Stimulated activated CD8-positive, alpha-beta memory T cell treated with anti-CD3 and anti-CD28 coated beads, Interleukin-7, amount 100 ng/mL, for 1 hour (primary cell): ENCODE measurements around the gene TRMT61A.
"Not testable (repeated sequence)": the region's sequence is repeated elsewhere in the genome, so short reads cannot be mapped to it uniquely, and the experiment has no call there.

ENCODE experiments used
- DNase-seq, 2 donors: peaks; one replicate each; pipeline ENCODE4 v3.0.0-alpha.2; 2020; ENCODE audit warnings: low read depth in 2 of 2

TRMT61A gene

DNA sequence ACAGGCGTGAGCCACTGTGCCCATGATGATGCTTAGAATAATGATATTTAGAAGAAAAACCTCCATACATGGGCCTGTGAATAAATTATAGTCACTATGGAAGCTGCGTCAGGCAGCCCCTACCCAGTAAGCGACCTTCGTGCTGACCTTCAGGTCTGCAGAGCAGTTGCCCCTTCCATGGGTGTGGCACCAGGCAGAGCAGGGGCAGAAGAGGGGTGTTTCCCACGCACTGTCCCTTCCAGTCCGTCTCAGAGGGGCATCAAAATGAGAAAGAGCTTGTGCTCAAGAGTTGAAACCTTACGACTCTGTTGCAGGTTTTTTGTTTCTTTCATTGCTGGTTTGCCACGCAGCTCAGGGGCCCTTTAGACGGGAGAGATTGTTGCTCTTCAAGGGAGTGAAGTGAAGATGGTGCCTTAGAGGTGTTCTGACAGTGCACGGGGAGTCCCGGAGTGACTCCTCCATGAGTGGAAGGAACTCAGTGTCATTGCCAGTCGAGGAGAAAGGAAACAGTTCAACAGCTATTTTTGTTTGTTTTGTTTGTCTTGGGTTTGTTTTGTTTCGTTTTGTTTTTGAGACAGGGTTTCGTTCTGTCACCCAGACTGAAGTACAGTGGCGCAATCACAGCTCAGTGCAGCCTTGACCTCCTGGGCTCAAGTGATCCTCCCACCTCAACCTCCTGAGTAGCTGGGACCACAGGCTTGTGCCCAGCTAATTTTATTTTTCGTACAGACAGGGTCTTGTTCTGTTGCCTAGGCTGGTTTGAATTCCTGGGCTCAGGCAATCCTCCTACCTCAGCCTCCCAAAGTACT, 20.3 kb upstream of the TRMT61A start:
- DNase-seq: no peak

- no peak for DNase-seq
Measured at GRCh38 chr14:103509864-103510723, 18.9 kb upstream of the TRMT61A start.

DNA sequence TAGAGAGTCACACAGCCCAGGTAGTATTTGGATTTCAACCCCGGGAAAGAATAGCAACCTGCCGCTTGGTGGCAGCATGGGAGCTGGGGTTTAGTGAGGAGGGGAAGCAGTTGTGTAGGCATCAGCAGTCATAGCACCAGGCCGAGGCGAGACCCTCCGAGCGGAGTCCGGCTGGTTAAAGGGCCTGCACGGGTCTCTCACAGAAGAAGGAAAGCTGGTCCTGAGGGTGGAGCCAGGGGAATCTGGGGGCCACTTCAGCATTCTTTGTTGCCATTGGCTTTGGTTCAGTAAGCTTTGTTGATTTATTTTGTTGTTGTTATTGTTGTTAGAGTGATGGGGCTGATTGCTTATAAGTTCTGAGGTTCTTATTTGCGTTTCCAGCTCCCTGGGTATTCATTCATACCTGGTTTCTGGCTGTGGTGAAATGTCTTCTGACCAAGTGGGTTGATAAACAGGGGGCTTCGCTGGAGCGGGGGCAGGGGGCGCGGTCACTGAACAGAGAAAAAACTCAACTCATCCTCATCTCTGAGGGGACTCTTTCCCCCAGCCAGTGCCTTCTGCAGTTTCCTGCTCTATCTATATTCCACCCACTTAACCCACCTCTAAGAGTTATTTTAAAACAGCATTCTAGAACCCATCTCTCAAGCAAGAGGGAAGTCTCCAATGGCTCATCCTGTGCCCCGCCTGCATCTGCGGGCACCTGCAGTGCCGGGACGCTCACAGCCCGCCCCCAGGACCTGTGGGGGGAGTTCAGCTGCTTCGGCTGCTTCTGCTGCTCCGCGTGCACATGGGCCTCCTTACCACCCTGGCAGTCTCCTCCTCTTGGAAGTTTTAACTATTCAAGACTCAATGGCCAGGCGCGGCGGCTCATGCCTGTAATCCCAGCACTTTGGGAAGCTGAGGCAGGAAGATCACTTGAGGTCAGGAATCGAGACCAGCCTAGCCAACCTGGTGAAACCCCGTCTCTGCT, 18.0 kb upstream of the TRMT61A start:
- no peak for DNase-seq

DNA sequence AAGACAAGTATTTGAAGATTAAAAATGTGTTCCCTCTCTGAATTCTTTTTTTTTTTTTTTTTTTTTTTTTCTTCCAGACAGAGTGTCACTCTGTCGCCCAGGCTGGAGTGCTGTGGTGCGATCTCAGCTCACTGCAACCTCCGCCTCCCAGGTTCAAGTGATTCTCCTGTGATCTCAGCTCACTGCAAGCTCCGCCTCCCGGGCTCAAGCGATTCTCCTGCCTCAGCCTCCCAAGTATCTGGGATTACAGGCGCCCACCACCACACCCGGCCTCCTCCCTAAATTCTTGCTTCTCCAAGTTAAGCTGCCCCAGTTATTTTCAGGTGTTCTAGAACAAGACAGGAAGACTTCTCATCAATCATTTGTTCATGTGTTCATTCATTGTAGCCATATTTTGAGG, 16.8 kb upstream of the TRMT61A start:
- DNase-seq: not testable (repeated sequence)

GRCh38 chr14:103512701-103513611, 16.0 kb upstream of the TRMT61A start:
- no peak for DNase-seq

- no peak for DNase-seq
Measured at GRCh38 chr14:103514596-103515421, 14.2 kb upstream of the TRMT61A start.

- no peak for DNase-seq
Measured at GRCh38 chr14:103516426-103517173, 12.4 kb upstream of the TRMT61A start.

DNA sequence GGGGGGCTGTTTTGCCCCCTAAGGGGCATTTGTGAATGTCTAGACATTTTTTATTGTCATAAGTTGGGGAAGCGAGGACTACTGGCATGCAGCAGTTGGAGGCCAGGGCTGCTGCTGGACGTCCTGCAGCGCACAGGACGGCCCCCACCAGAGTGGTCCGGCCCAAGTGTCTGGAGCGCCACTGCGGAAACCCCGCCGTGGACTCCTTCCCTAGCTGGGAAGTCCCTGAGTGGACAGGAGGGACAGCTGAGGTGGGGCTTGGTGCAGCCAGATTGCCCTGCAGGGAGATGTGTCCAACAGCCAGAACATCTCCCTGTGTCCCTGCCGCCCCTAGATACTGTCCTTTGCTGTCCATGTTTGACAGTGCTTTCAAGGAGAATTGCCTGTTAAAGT, 11.8 kb upstream of the TRMT61A start:
- no peak for DNase-seq

- no peak for DNase-seq
Measured at GRCh38 chr14:103517721-103518421, 11.1 kb upstream of the TRMT61A start.

DNA sequence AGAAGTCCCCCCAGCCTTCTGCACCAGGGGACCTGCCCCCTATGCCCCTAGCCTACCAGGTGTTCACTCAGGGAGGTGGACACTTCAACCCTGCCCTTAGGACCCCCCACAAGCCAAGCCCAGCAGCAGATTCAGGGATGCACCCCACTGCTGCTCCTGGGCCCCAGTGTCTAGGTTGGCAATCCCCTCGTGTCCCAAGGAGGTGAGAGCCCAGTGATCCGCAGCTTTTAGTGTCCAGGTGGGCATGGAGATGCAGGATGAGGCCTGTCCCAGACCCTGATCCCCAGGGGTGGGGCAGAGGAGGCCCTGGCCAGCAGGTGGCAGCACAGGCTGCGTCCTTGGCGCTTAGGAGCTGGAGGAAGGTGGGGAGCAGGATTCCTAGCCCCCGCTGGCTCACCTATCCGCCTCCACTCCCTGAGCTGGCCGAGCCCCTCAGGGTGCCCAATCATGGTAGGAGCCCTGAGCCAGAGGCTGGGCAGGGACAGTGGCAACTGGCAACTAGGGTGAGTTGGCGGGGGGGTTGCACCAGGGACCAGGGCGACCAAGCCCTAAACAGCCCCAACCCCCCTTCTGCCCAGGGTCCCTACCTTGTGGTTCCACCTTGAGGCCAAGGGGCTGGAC, 10.5 kb upstream of the TRMT61A start:
- DNase-seq: peak in 1 of 2 donors; percentile 48

DNA sequence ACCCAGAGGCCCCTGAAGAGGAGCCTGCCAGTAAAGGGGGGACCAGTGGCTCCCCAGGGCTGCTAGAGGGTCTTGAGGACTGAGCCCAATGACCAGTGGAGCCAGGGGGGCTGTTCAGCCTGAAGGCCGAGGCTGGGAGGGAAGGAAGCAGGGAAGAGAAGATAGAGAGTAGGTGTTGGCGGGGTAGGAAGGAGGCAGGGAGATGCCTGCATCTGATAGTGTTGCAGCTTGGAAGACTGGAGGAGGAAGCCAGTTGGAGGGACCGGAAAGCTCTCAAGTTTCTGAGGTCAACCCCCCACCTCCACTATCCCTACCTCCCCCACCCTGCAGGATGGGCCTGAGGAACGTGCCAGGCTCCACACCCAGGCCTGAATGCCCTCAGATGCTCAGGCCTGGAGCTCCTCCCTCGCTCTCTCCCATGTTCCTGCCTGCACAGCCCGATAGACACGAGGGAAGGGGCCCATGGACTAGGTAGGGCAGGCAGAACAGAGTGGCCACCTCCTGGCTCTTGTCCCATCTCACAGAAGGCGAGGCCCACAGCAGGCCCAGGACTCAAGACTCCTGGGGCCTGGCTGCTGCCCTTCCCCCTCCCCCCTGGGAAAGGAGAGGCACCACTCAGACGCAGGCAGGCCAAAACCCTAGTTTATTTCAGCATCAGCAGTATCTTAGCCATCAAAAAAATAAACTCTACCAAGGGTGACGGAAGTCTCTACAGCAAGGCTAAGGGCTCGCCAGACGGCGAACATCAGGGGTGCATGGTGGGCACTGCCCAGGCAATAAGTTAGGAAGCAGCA, 9.8 kb upstream of the TRMT61A start:
- DNase-seq: no peak

GRCh38 chr14:103519837-103520212, 9.2 kb upstream of the TRMT61A start:
- no peak for DNase-seq

GRCh38 chr14:103520269-103520656, 8.7 kb upstream of the TRMT61A start:
- DNase-seq: no peak

GRCh38 chr14:103520657-103521437, 8.1 kb upstream of the TRMT61A start:
- peak; percentile 21 to 38 for DNase-seq

DNA sequence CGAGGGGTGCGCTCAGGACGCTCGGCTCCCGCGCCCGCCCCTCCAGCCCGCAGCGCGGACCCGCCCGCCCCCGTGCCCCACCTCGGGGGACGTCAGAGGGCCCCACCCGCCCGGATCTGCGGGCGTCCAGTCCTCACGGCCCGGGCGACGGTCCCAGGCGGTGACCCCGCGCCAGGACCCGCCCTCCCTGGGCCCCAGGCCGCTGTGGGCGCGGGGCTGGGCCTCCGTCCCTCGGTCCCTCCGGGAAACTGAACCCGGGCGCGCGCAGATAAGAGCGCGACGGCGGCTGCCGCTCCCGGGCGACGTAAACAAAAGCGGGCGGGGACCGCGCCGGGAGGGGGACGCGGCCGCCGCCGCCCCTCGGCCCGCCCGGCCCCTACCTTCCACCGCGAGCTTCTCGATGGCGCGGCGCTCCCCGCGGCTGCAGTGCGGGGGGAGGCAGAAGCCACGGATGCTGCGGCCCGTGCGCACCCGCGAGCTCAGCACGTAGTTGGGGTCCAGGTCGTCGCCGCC, 7.5 kb upstream of the TRMT61A start:
- no peak for DNase-seq

DNA sequence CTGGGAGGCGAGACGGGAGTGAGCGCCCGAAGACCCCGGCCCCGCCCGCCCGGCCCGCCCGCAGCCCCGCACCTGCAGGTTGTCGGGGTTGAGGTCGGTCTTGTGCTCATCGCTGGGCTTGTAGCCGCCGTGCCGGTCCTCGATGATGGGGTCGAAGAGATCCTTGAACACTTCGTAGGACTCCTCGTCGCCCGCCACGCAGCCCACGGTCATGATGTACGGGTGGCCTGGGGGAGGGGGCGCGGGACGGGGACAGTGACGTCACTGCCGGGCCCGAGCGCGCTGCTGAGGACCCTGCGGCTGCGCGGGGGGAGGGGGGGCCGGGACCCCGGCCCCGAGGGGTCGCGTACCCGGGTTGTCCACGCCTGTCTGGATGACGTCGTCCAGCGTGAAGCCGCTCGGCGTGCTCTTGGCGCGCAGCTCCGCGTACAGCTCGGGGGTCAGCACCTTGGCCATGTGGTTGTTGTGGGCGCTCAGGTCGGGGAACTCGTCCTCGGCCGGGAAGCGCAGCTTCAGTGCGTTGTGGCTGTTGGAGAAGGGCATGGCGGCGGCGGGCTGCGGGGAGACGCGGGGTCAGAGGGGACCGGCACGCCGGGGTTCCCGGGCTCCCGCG, 6.9 kb upstream of the TRMT61A start:
- DNase-seq: no peak
